HS-5 (cell line): ENCODE data around the gene KRT27.
"Not testable (repeated sequence)": the region's sequence is repeated elsewhere in the genome, so short reads cannot be mapped to it uniquely, and the experiment has no call there.

Experiments used
- DNase-seq: peaks from one replicate; pipeline ENCODE4 v3.0.0-alpha.2; 2012; ENCODE audit warnings: low read depth

Gene KRT27

GRCh38 chr17:40753804-40754203, 28.5 kb downstream of the KRT27 start:
- no peak for DNase-seq

GRCh38 chr17:40751065-40751464, 31.3 kb downstream of the KRT27 start:
- DNase-seq, result no peak

GRCh38 chr17:40750391-40750790, 32.0 kb downstream of the KRT27 start:
- no peak for DNase-seq

- DNase-seq, result not testable (repeated sequence)
These were observed 33.7 kb downstream of the KRT27 start for GRCh38 chr17:40748666-40749065.

GRCh38 chr17:40738553-40738952, 43.8 kb downstream of the KRT27 start:
- DNase-seq, result no peak

- no peak for DNase-seq
These were observed 47.3 kb downstream of the KRT27 start for GRCh38 chr17:40735016-40735415.

GRCh38 chr17:40734018-40734417, 48.3 kb downstream of the KRT27 start:
- DNase-seq, result no peak

- no peak for DNase-seq
These were observed 51.4 kb downstream of the KRT27 start for GRCh38 chr17:40730970-40731369.

GRCh38 chr17:40727447-40728231, 54.7 kb downstream of the KRT27 start:
- peak; percentile 36 for DNase-seq

GRCh38 chr17:40726919-40727318, 55.4 kb downstream of the KRT27 start:
- DNase-seq, result no peak
